Smooth muscle cell (in vitro differentiated cells): ENCODE measurements around the gene GP1BA. TPM values are rescaled to one million over a fixed set of nuclear protein-coding genes. Genes with fewer than 3 reads are reported as not detected.
A peak's percentile ranks its signal among the peaks of the same experiment; 100 is the strongest.

Source experiments
- DNase-seq: peaks from one replicate; lab custom pipeline; 2025; ENCODE audit not compliant: unreplicated experiment; lab: John Stamatoyannopoulos, UW
- H2AFZ ChIP-seq: fragments of 200-600 bp; sonication (generic); 2 replicates; pipeline ENCODE4 v1.6.0; 2016; ENCODE audit warnings: antibody characterized with exemption, low read depth, mild to moderate bottlenecking
- H3F3A ChIP-seq: fragments of 200-600 bp; sonication (generic); 2 replicates; pipeline ENCODE4 v1.6.0; 2017; ENCODE audit warnings: antibody characterized with exemption, low read depth
- H3K27ac ChIP-seq: fragments of 200-600 bp; sonication (generic); 2 replicates; pipeline ENCODE4 v1.5.1; 2016; ENCODE audit warnings: low read depth, mild to moderate bottlenecking
- H3K27me3 ChIP-seq: fragments of 200-600 bp; sonication (generic); 2 replicates; pipeline ENCODE4 v1.6.1; 2016; ENCODE audit warnings: low read depth, mild to moderate bottlenecking
- H3K36me3 ChIP-seq: fragments of 200-600 bp; sonication (generic); 2 replicates; pipeline ENCODE4 v1.5.1; 2016; ENCODE audit warnings: low read depth
- H3K4me1 ChIP-seq: fragments of 200-600 bp; sonication (generic); 2 replicates; pipeline ENCODE4 v1.5.1; 2016; ENCODE audit warnings: low read depth
- H3K4me2 ChIP-seq: fragments of 200-600 bp; sonication (generic); 2 replicates; pipeline ENCODE4 v1.6.0; 2016; ENCODE audit warnings: mild to moderate bottlenecking
- H3K4me3 ChIP-seq: fragments of 200-600 bp; sonication (generic); 2 replicates; pipeline ENCODE4 v1.5.1; 2016; ENCODE audit warnings: mild to moderate bottlenecking
- H3K79me2 ChIP-seq: fragments of 200-600 bp; sonication (generic); 2 replicates; pipeline ENCODE4 v1.6.0; 2016; ENCODE audit warnings: low read depth, mild to moderate bottlenecking
- H3K9ac ChIP-seq: fragments of 200-600 bp; sonication (generic); 2 replicates; pipeline ENCODE4 v1.6.0; 2016; ENCODE audit warnings: low read depth
- H3K9me3 ChIP-seq: fragments of 200-600 bp; sonication (generic); replicated peaks from 2 replicates; pipeline ENCODE4 v1.5.1; 2016; ENCODE audit warnings: low read depth
- H4K20me1 ChIP-seq: fragments of 200-600 bp; sonication (generic); 2 replicates; pipeline ENCODE4 v1.6.0; 2016; ENCODE audit warnings: low read depth
- CTCF ChIP-seq: fragments of 200-600 bp; sonication (generic); IDR thresholded peaks from 2 replicates; pipeline ENCODE4 v1.5.1; 2017; ENCODE audit warnings: borderline replicate concordance, mild to moderate bottlenecking, antibody characterized with exemption; ENCODE audit not compliant: insufficient read depth, poor library complexity, severe bottlenecking
- WGBS: methylation state at CpG from one replicate; pipeline ENCODE4 v1.1.7; 2016; ENCODE audit warnings: low lambda C conversion rate; 5-methylcytosine and 5-hydroxymethylcytosine counted together
- polyA plus RNA-seq: library from polyadenylated mRNA; unstranded; fragments of >200 nt; fragmentation: Nextera tagmentation; extraction: Ambion mirVana; gene quantifications from 2 replicates; pipeline ENCODE4 v1.2.1, GENCODE V29; 2016
- total RNA-seq: library from RNA; depleted of rRNA; stranded (reverse); fragments of >200 nt; gene quantifications from 2 replicates; pipeline ENCODE4 v1.2.3, GENCODE V29; 2014

Gene GP1BA
- total and polyA plus RNA-seq, 2 experiments from 2014 or later, result 0.07 TPM; not detected in 1

- peak overlapping the region; percentile 92 for H3K27ac ChIP-seq
- no peaks in the 10 kb centered on the region for H3K36me3 ChIP-seq
- peaks cover 12% of the 10 kb centered on the region for H3K4me1 ChIP-seq
- DNase-seq, result no peak
- no peaks in the 10 kb centered on the region for H3K27me3 ChIP-seq
- H3K79me2 ChIP-seq, result peaks cover 53% of the 10 kb centered on the region
- WGBS, result 3% methylated on average over 27 of the region's 29 CpGs
- peak overlapping the region; percentile 95 for H3K9ac ChIP-seq
- peak overlapping the region; percentile 95 for H3K4me2 ChIP-seq
- H3K9me3 ChIP-seq, result no peaks in the 10 kb centered on the region
- peaks cover 25% of the 10 kb centered on the region for H3F3A ChIP-seq
- H3K4me3 ChIP-seq, result peak overlapping the region; percentile 77
- H2AFZ ChIP-seq, result peak overlapping the region; percentile 71
- TF ChIP-seq CTCF, result no peak
- H4K20me1 ChIP-seq, result peaks cover 20% of the 10 kb centered on the region
Observed at GRCh38 chr17:4940555-4941318, 8.7 kb downstream of the GP1BA start.

- H3K27ac ChIP-seq, result peak overlapping the region; percentile 92
- peak overlapping the region; percentile 95 for H3K9ac ChIP-seq
- peaks cover 16% of the 10 kb centered on the region for H3K4me1 ChIP-seq
- peak overlapping the region; percentile 77 for H3K4me3 ChIP-seq
- no peak overlapping the region for H2AFZ ChIP-seq
- no peaks in the 10 kb centered on the region for H3K27me3 ChIP-seq
- H3K36me3 ChIP-seq, result no peaks in the 10 kb centered on the region
- peaks cover 29% of the 10 kb centered on the region for H3F3A ChIP-seq
- WGBS, result 81% methylated on average over 4 of the region's 4 CpGs
- peaks cover 58% of the 10 kb centered on the region for H3K79me2 ChIP-seq
- peaks cover 26% of the 10 kb centered on the region for H4K20me1 ChIP-seq
- H3K4me2 ChIP-seq, result peak overlapping the region; percentile 95
- no peaks in the 10 kb centered on the region for H3K9me3 ChIP-seq
- no peak for TF ChIP-seq CTCF
- DNase-seq, result no peak
Observed at GRCh38 chr17:4941319-4941610, 9.2 kb downstream of the GP1BA start.

- Histone ChIP-seq H3K9me3 (no peaks in the 10 kb centered on the region), H3K4me3 (no peak overlapping the region), H2AFZ (no peak overlapping the region), H3K4me1 (peaks cover 25% of the 10 kb centered on the region), H3K36me3 (no peaks in the 10 kb centered on the region), H3K27me3 (no peaks in the 10 kb centered on the region), H4K20me1 (peaks cover 40% of the 10 kb centered on the region), H3F3A (peaks cover 40% of the 10 kb centered on the region), H3K27ac (peak overlapping the region; percentile 96), H3K79me2 (peaks cover 75% of the 10 kb centered on the region), H3K4me2 (no peak overlapping the region), H3K9ac (no peak overlapping the region)
- no peak for TF ChIP-seq CTCF
- WGBS, result 83% methylated on average over 13 of the region's 13 CpGs
- no peak for DNase-seq
Observed at GRCh38 chr17:4942760-4943508, 10.9 kb downstream of the GP1BA start.
